ENCODE data around the gene TANGO2.

Gene TANGO2

DNA sequence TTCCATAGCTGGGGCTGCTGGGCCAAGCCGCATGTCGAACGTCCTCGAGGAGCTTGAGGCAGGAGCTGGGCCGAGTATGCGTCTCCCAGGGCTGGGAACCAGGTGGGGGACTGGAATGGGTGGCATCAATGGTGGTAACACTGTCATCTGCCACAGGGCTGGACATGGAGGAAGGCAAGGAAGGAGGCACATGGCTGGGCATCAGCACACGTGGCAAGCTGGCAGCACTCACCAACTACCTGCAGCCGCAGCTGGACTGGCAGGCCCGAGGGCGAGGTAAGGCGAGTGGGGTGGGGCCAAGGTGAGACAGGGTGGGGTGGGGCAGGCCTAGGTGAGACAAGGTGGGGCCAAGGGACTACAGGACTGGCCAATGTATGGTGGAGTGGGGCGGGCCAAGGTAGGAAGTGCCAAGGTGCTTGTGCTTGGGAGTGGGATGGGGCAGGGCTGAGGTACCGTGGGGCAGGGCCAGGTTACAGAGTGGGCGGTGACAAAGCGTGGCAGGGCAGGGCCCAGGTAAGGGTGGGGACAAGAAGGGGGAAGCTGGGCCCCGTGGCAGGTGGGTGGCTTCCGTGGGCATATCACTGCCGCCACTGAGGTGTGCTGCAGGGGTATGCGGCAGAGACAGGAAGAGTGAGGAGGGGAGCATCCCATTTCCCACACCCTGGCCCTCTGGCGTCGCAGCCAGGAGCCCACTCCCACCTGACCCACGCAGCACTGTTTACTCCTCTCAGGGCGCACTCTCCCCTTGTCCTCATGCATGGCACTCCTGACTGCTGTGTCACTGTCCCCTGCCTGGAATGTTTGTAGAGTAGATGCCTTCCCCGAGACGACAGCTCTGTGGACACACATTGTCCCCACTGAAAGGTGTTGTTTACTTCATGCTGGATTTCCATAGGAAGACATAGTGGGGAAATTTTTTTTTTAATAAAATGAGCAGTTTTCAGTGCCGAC, 31.7 kb downstream of the TANGO2 start:
- no peak for DNase-seq

DNA sequence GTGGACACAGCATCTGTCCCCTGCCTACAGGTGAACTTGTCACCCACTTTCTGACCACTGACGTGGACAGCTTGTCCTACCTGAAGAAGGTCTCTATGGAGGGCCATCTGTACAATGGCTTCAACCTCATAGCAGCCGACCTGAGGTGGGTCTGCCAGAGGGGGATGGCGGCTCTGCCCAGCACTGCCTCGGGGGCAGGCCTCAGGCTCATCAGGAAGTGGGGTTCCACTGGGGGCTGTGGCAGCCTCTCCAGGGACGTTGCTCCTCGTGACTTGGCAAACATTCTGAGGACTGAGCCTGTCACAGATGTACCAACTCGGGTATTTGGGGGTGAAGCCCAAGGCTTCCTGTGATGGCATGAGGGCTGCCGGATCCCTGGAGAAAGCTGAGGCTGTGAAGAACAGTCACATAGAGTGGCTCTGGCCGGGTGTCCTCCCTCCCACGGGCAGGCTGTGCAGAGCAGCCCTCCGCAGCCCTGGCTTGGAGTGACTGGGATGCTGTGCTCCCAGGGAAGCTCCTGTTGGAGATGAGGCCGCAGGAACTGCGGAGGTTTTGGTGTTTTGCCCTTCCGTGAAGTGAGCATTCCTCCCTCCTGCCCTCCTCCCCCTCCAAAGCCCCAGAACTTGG, 32.6 kb downstream of the TANGO2 start:
- DNase-seq = no peak

DNA sequence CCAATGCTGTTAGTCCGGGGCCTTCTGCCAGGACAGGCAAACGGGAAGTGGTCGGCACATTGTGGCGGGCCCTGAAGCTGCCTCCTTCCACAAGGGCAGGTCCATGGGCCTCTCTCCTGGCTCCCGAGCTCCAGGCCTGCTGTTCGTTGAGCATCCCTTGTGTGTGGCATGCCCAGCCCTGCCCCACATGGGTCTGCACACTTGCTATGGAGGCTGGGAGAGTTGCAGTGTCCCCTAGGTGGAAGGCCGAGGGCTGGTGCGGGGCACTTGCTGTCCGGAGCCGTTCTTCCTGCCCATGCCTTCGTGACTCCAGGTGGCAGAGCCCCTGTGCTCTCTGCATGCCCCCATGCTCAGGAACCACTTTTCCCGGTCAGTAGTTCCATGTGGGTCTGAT, 33.1 kb downstream of the TANGO2 start:
- no peak for DNase-seq

DNA sequence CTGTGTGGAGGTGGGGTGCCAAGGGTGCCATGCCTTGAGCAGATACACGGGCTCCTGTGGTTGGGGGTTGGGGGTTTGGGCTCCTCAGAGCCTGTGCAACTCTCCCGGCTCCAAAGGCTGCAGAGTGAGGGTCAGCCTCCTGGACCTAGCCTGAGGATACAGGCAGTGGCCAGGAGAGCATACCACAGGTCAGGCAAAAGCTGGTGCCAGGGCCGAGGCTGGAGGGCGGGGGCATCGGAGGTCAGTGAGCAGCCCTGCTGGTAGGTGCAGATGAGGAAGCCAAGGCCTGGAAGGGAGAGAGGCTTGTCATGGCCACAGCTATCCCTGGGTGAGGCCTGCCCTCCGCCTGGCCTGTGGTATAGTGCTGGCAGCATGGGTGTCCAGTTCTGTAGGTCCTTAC, 33.6 kb downstream of the TANGO2 start:
- DNase-seq = no peak

DNA sequence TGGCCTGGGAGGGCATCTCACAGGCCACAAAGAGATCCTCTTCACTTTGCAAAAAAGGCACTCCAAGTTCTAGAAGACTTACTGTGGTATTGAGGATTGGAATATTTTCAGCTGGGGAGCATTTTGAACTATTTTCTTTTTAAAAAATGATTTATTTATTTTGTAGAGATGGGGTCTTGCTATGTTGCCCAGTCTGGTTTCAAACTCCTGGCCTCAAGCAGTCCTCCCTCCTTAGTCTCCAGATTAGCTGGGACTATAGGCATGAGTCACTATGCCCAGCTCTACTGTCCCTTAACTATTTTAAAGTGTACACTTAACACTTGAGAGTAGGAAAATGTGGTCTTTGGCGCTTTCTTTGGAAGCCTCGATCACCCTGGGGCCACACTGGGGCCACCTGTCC, 34.2 kb downstream of the TANGO2 start:
- no peak for DNase-seq

DNA sequence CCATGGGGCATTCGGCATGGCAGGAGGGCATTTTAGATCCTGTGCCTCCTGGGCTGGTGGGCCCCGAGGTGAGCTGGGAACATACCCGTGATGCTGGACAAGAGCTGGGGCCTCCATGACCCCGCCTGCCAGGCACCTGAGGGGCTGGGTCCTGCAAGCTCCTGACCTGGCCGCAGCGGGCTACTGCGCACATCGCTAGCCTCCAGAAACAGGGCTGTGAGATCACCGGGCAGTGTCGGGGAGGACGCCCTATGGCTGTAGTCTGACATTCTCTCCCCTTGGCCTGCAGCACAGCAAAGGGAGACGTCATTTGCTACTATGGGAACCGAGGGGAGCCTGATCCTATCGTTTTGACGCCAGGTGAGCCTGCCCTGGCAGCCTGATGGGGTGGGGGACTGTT, 34.7 kb downstream of the TANGO2 start:
- DNase-seq = no peak

DNA sequence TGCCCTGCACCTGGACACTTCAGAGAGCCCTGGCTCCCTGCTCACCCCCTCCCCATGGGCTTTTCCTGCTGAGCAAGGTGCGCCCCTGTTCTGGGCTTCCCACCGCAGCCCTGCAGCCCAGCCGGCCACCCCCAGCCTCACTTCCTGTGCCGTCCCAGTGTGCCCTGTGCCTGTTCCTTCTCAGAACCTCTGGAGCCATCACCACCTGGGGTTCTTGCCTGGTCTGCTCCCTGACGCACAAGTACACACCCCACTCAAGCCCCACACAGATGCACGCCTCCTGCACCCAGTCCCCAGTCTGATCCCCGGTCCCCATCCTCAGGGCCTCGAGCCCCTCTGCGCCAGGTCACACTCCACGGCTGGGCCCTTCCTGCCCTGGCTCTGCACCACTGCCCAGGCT, 35.3 kb downstream of the TANGO2 start:
- no peak for DNase-seq

DNA sequence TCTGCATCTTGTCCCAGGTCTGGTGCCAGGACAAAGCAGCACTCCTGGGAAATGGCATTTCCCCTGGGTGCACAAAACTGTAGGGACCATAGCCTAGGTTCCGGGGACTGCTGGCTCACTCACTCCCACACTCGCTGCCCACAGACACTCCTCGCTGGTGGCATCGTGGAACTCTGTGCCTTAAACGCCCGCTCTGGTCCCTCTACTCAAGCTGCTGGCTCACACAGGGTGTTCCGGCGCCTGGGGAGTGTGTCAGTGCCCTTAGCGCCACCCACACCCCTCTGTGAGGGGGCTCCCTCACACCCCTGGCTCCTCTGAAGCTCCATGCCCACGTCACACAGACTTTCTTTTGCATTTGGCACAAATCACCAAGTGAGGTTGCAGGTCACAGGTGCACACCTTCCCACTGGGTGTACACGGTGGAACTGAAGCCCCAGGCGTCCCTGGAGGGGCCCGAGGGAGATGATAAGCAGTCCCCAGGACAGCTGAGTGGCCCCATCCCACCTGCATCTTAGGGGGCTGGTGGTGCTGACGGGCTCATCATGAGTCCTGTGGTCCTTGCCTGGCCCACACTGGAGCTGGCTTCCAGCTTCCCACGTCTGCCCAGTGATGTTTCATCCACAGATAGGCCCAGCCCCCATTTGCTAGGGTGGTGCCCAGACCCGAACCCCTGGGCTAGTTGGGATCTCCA, 35.9 kb downstream of the TANGO2 start:
- DNase-seq = no peak

DNA sequence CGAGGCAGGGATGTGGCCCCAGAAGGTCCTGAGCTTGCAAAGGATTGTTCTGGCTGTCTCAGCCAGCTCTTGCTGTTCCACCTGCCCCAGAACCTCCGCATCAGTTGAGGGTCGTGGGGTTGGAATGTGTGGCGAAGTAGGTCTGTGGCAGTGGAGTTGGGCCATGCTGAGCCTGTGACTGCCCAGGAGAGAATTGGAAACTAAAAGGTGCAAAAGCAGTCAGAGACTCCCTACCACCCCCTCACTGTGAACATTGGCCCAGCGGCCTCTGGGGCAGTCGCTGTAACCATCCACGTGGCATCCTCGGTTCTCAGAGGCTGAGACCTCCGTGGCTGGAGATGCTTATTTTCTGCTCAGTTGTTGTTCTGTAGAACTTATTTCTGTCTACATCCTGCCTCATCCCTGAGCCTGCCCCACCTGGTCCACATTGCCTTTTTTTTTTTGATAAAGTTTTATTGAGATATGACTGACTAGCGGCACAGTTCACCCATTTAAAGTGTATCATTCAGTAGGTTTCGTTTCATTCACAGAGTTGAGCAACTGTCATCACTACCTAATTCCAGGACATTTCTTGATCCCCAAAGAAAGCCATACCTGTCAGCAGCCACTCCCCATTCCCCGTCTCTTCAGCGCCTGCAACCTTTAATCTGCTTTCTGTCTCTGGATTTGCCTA, 36.8 kb downstream of the TANGO2 start:
- DNase-seq = no peak

DNA sequence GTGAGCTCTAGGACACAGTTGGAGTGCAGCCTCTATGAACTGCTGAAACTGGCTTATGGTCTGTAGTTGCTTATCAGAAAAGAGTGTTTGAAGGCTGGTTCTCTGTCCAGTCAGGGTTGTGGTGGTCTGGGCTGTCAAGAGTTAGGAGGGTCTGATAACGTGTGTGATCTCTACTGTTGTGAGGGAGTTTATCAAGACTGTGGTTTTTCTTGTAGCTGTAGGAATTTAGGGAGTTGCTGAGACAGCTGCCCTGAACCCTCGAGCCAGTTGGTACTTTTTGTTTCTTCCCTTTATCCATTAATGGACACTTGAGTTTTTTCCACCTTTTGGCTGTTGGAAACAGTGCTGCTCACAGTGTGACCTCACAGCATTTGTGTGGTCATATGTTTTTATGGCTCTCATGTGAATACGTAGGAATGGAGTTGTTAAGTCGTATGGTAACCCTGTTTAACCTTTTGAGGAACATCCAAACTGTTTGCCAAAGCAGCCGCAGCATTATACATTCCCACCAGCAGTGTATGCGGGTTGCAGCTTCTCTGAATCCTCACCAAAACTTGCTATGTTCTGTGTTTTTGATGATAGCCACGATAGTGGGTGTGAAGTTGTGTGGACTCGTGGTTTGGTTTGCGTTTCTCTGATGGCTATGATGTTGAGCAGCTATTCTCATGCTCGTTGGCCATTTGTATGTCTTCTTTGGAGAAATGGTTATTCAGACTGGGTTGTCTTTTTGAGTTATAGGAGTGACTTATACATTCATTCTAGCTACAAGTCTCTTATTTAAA, 38.3 kb downstream of the TANGO2 start:
- DNase-seq = no peak

DNA sequence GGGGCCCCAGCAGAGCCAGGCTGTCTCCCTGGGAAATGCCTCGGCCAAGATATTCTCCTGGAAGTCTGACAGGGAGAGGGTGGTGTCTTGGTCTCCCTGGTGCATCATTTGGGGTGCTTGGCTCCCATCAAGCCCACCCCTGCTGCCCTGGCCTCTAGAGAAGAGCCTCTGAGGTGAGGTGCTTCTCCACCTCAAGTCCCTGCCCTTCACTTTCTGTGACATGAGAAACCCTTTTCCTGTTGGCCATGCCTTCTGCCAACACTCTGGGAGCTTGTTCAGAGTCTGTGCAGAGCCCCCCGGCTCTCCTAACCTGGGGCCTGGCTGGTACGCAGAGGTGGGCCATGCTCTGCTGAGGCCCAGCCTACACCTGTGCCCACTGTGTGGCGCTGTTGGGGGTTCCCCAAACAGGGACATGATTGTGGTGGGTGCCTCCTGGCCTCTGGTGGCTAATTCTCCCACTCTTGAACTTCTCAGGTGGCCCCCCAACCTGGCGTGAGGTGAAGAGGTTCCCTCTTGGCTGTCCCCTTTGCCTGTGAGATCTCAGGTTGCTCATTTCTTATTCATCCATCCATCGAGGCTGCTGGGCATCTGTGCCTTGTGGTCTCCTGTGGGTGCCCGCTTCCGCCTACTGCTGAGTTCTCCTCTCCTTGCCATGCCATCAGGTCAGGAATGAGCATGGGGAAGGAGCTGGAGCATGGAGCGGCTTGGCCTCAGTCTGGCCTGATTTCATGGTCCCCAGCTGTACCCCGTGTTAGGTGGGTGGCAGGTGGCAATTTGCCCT, 40.0 kb downstream of the TANGO2 start:
- no peak for DNase-seq

DNA sequence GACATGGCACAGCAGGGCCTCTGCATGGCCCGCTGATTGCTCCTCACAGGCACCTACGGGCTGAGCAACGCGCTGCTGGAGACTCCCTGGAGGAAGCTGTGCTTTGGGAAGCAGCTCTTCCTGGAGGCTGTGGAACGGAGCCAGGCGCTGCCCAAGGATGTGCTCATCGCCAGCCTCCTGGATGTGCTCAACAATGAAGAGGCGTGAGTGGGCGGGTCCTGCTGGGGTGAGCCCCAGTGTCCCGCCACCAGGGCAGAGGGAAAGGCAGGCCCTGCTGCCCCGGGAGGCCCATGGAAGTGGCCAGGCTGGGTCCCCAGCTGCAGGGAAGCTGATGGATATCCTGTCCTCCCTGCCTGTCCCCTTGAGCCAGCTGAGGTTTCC, 40.6 kb downstream of the TANGO2 start:
- no peak for DNase-seq

DNA sequence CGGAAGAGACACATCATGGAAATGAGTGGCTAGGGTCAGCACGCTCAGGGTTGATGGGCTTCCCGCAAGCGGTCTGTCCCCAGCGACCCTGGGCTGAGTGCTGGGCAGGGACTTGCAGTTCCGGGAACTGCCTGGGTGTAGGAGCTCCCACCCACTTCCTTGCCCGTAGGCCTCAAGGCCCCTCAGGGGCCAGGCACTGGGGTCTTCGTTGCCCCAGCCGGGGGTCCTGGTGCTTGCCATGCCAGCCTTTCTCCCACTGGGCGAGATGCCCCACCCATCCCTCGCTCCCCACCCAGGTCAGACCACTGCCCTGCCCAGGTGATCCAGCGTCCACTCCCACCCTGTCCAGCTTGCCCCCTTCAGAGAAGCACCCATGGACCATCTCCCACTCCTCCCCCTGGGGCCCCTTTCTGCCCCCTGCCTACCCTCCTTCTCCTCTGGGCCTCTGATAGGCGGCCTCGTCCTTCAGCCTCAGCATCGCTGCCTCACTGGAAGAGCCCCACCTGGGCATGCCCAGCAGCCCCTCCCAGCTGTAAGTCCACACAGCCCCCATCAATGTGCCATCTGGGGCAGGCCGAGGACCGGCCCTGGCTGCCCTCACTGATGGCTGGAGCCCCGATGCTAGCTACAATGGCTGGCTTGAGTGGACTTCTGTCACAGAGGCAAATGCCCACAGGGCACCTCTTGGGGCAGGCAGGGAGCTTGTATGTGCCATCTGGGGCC, 41.3 kb downstream of the TANGO2 start:
- no peak for DNase-seq

DNA sequence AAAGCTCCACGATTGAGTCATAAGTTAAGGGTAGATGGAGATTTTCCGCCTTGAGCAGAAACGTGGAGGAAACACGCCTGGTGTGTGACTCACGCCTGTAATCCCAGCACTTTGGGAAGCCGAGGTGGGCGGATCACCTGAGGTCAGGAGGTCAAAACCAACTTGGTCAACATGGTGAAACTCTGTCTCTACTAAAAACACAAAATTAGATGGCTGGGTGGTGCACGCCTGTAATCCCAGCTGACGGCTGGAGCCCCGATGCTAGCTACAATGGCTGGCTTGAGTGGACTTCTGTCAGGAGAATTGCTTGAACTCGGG, 41.8 kb downstream of the TANGO2 start:
- DNase-seq = no peak

DNA sequence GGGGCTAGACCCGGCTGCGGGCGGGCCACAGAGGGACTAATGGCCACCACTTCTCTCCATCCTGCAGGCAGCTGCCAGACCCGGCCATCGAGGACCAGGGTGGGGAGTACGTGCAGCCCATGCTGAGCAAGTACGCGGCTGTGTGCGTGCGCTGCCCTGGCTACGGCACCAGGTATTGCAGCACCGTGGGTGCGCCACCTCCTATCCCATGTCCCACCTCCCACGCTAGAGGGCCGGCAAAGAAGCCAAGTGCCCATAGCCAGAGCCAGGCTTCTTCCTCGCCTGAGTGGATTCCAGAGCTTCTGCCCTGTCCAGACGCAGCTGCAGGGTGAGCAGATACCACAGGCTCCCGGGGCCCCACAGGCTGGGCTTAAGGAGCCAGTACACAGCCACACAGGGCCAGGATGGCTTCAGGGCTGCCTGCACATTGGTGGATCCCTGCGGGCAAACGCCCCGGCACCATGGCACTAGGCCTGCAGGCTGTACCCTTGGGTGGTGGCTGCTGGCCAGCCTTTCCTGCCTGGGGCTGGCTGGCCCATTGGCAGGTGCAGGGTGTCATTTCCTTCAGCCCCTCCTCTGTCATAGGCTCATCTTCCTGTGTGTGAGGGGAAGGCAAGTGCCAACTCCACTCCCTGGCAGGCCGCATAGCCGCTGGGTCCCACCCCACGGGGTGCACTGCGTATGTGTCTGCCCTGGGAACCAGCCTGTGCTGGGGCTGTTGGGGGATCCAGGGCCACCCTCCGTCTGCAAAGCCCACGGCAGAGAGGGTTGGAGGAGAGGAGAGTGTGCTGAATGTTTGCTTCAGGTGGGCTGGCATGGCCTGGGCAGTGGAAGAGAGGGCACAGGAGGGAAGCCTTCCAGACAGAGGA, 42.6 kb downstream of the TANGO2 start:
- no peak for DNase-seq

DNA sequence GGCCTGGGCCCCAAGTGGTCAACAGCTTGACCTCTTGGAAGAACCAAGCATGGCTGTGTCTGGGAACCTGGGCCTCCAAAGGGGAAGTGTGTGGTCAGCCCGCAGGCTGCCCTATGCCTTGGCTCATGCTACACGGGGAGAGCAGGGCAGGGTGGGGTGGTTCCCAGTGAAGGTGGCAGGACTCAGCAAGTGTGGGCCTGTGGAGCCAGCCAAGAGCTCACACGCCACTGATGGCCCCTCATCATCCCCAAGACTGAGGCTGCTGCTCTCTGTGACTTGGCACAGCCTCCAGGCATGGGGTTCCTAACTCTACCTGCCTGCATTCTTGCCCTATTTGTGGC, 43.2 kb downstream of the TANGO2 start:
- DNase-seq = no peak

DNA sequence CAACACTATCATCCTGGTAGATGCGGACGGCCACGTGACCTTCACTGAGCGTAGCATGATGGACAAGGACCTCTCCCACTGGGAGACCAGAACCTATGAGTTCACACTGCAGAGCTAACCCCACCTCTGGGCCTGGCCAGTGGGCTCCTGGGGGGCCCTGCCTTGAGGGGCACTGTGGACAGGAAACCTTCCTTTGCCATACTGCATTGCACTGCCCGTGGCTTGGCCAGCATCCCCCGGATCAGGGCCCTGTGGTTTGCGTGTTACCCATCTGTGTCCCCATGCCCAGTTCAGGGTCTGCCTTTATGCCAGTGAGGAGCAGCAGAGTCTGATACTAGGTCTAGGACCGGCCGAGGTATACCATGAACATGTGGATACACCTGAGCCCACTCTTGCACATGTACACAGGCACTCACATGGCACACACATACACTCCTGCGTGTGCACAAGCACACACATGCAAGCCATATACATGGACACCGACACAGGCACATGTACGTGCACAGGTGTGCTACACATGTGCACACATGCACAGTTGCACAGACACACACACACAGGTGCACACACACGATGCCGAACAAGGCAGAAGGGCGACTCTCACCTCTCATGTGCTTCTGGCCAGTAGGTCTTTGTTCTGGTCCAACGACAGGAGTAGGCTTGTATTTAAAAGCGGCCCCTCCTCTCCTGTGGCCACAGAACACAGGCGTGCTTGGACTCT, 43.8 kb downstream of the TANGO2 start:
- no peak for DNase-seq

DNA sequence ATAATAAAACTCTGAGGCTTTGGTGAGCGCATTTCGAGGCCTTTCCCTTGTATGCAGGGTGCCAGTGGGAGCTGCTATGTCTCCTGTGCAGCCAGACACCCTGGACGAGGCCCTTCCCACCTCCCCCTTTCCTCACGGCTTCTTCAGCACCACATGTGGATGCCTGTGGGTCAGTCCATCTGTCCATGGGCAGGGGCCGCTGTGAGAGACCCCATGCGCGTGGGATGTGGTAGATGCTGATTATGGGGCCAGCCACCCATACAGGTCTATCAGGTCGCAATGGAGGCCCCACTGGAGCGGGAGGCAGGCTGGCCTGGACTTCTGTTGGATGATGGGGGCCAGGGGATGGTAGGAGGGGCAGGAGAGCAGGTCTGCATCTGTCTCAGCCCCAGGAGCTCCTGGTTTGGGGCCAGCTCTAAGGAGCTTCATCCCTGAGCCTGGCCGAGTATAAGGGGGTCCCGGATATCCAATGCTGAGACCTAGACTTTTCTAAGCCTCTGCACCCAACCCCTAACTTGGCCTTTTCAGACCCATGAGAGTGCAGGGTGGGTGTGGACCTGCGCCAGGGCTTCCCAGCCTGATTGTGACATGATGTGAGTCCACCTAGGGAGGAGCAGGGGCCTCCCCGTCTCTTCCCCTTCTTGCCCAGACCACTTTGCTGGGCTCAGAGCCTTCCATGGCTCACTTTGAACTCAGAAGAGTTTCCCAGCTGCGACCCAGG, 45.1 kb downstream of the TANGO2 start:
- DNase-seq = no peak

Measured in NCI-H82 (cell line).